ENCODE results near the gene PSME3. TPM values are rescaled to one million over a fixed set of nuclear protein-coding genes. Genes with fewer than 3 reads are reported as not detected.

PSME3 gene
- total and polyA plus RNA-seq, 9 of the 15 experiments (the other 6 are each of a cell fraction or from before 2014, with no cell fraction given) = 31.2 to 275 (median 141) TPM

GRCh38 chr17:42877037-42877436 is 43.8 kb downstream of the PSME3 start:
- no peak for ATAC-seq
- Histone ChIP-seq H3K9me1 (ENCODE audit: control insufficient read depth, insufficient read depth, low read length) (no peaks in the 10 kb centered on the region), H3K27me3 (ENCODE audit: control insufficient read depth in 2 of 2, insufficient read depth in 2 of 2, low read length in 2 of 2) (peaks cover 19 to 30% of the 10 kb centered on the region in 2 experiments; a peak in 4 of 5 replicates), H2AFZ (ENCODE audit: low read depth, low read length) (no peak overlapping the region), H3K36me3 (ENCODE audit: control insufficient read depth, insufficient read depth, low read length) (no peaks in the 10 kb centered on the region), H3K9me3 (replicated peaks; ENCODE audit: control insufficient read depth, insufficient read depth, low read depth, low read length) (no peaks in the 10 kb centered on the region), H3K4me2 (ENCODE audit: insufficient read depth, low read length) (no peak overlapping the region), H4K20me1 (replicated peaks; ENCODE audit: control insufficient read depth, insufficient read depth, low read length) (0 out of 2 replicates have a peak, but pooled peaks cover 3% of the 10 kb centered on the region), H3K4me3 (no peak overlapping the region), H3K27ac (ENCODE audit: extremely low read depth, low read depth, low read length) (no peak overlapping the region), H3K79me2 (ENCODE audit: control insufficient read depth, insufficient read depth, low read length) (no peaks in the 10 kb centered on the region), H3K9ac (ENCODE audit: insufficient read depth in 1 of 2, low read depth in 2 of 2, low read length in 2 of 2) (no peak overlapping the region), H3K4me1 (replicated peaks in 1 of 2; ENCODE audit: control insufficient read depth in 2 of 2, insufficient read depth in 2 of 2, low read length in 2 of 2) (peaks cover 2 to 23% of the 10 kb centered on the region in 2 experiments; a peak in 2 of 5 replicates)
- DNase-seq (ENCODE audit: extremely low read depth in 1 of 4, low spot score in 3 of 4) = no peak
- intact Hi-C loops (cut with micrococcal nuclease) = no loop called here
- FAIRE-seq = no peak
- BruUV-seq (replicated peaks) = no TSS peak
- in situ Hi-C loops (cut with MboI) = no loop called here
- ChIA-PET CTCF (ENCODE audit: low intra/inter-chr PET ratio) (no interaction called here), POLR2A (no interaction called here)
- 41% methylated on average over 8 of the region's 10 CpGs for WGBS (ENCODE audit: insufficient coverage, low coverage, missing lambda C conversion rate)
- TF ChIP-seq GMEB1 (CRISPR knock-in tag; IDR thresholded peaks at IDR 0.05) = no peak
- TF ChIP-seq AFF4 (CRISPR knock-in tag; IDR thresholded peaks at IDR 0.05) = no peak
- TF ChIP-seq DIDO1 (tag; IDR thresholded peaks at IDR 0.05; ENCODE audit: low read depth) = no peak
- no peak for TF ChIP-seq ZMIZ1 (IDR thresholded peaks at IDR 0.05; ENCODE audit: low read depth in 2 of 2, low read length in 2 of 2)
- no peak for TF ChIP-seq CHD4 (IDR thresholded peaks at IDR 0.05; ENCODE audit: insufficient read depth, insufficient replicate concordance, low read depth, low read length, poor library complexity, severe bottlenecking)
- no peak for TF ChIP-seq KLF6 (CRISPR knock-in tag; IDR thresholded peaks at IDR 0.05; ENCODE audit: borderline replicate concordance)
- TF ChIP-seq XRCC4 (IDR thresholded peaks at IDR 0.05; ENCODE audit: extremely low read depth, insufficient read depth, insufficient read length) = no peak
- TF ChIP-seq CBFA2T2 (conservative IDR thresholded peaks at IDR 0.05) = no peak
- no peak for TF ChIP-seq TAF7 (tag; IDR thresholded peaks at IDR 0.05)
- no peak for TF ChIP-seq TARDBP (IDR thresholded peaks at IDR 0.05)
- TF ChIP-seq NFYB (IDR thresholded peaks at IDR 0.05; ENCODE audit: extremely low read depth, insufficient read length) = no peak
- no peak for TF ChIP-seq PCBP2 (IDR thresholded peaks at IDR 0.05; ENCODE audit: low read depth, low read length, poor library complexity, severe bottlenecking)
- no peak for TF ChIP-seq U2AF2 (optimal IDR thresholded peaks at IDR 0.05; ENCODE audit: low read depth, low read length)
- no peak for TF ChIP-seq PCBP1 (IDR thresholded peaks at IDR 0.05; ENCODE audit: low read depth, low read length, poor library complexity, severe bottlenecking)

Measured in K562 (cell line).